NCI-H146 (cell line): ENCODE results near the gene ARID4B.
"Not testable (repeated sequence)": the region's sequence is repeated elsewhere in the genome, so short reads cannot be mapped to it uniquely, and the experiment has no call there.

Experiments used
- DNase-seq: peaks from one replicate; lab custom pipeline; 2025; lab: John Stamatoyannopoulos, UW

Gene ARID4B, protein sequence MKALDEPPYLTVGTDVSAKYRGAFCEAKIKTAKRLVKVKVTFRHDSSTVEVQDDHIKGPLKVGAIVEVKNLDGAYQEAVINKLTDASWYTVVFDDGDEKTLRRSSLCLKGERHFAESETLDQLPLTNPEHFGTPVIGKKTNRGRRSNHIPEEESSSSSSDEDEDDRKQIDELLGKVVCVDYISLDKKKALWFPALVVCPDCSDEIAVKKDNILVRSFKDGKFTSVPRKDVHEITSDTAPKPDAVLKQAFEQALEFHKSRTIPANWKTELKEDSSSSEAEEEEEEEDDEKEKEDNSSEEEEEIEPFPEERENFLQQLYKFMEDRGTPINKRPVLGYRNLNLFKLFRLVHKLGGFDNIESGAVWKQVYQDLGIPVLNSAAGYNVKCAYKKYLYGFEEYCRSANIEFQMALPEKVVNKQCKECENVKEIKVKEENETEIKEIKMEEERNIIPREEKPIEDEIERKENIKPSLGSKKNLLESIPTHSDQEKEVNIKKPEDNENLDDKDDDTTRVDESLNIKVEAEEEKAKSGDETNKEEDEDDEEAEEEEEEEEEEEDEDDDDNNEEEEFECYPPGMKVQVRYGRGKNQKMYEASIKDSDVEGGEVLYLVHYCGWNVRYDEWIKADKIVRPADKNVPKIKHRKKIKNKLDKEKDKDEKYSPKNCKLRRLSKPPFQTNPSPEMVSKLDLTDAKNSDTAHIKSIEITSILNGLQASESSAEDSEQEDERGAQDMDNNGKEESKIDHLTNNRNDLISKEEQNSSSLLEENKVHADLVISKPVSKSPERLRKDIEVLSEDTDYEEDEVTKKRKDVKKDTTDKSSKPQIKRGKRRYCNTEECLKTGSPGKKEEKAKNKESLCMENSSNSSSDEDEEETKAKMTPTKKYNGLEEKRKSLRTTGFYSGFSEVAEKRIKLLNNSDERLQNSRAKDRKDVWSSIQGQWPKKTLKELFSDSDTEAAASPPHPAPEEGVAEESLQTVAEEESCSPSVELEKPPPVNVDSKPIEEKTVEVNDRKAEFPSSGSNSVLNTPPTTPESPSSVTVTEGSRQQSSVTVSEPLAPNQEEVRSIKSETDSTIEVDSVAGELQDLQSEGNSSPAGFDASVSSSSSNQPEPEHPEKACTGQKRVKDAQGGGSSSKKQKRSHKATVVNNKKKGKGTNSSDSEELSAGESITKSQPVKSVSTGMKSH (N-terminal part only)

DNA sequence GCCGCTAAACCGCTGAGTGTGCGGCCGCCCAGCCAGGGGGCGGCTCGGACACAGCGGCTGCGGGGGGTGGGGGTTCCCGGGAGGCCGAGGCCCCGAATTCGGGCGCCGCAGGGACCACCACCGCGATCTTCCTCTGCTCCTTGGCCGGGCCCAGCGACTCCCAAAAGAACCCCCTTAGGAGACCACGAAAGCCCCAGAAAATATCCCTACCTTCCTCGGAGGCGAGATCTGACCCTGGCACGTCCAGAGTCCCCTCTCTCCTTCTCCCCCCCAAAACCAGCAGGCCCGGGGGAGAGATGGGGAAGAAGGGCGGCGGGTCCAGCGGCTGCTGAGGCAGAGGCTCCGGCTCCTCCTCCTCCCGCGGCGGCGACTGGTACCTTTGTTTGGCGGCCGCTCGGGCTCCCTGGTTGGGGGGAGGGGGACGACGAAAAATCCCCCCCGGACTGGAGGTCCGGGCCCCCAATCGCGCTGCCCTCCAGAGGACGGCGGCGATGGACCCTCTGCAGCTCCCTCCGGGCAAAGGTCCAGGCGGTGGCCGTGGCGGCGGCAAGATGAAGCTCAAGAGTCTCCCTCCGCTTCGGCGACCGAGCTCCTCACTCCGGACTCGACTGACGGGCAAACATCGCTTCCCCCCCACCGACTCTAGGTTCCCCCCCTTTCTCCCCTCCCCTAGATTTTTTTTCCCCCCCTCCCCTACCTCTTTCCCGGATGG, at the start of gene ARID4B:
TSS of gene ARID4B (minus strand) at position 621 of the 712 bp plus-strand sequence. CDS start 1,260 bp downstream, outside the sequence.
- peak; percentile 71 for DNase-seq

DNA sequence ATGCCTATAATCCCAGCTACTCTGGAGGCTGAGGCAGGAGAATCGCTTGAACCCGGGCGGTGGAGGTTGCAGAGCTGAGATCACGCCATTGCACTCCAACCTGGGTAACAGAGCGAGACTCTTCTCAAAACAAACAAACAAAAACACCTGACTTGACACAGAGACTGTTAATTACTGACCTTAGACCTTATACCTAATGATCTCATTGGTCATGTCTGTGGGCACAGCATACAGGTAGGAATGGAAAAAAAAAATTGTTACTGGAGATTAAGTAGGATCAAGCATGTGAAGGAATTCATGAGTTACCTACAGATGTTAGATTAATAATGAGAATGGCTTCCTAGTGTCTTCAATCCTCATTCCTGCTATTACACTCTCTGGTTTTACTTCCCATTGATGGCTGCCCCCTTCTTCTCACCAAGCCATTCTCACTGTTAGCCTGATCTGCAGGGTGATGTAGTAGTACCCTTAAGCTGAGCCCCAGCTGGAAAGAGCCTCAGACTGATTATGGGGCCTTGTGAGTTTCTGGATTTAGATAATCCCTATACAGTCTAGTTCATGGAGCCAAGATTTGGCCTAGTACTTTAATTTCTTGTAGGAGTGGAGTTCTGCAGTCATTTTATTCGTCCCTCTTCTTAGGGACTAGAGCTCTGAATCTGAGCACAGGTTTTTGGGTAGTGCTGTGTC, 48.1 kb upstream of the ARID4B start:
- no peak for DNase-seq

DNA sequence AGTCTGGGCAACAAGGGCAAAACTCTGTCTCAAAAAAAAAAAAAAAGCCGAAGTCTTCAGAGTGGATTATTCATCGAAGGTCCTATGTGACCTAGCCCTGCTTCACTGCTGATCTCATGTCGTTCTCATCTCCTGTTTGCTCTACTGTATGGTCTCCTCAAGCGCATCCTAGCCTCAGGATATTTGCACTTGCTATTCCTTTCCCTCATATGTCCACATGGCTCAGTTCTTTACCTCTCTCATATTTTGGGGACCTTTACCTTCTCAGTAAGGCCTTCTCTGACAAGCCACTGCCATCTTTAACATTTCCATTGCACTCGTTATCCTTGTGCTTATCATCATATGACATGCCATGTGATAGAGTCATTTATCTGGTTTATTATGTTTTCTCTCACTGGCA, 41.8 kb upstream of the ARID4B start:
- DNase-seq = no peak

DNA sequence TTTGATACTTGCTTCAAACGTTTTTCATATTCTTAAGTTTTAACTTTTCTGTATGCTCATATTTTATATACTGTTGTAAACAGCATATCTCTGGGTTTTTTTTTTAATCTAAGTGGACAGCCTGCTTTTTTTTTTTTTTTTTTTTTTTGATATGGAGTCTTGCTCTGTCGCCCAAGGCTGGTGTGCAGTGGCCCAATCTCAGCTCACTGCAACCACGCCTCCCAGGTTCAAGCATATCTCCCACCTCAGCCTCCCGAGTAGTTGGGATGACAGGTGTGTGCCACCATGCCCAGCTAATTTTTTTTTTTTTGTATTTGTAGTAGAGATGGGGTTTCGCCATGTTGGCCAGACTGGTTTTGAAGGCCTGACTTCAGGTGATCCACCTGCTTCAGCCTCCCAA, 40.4 kb upstream of the ARID4B start:
- no peak for DNase-seq

DNA sequence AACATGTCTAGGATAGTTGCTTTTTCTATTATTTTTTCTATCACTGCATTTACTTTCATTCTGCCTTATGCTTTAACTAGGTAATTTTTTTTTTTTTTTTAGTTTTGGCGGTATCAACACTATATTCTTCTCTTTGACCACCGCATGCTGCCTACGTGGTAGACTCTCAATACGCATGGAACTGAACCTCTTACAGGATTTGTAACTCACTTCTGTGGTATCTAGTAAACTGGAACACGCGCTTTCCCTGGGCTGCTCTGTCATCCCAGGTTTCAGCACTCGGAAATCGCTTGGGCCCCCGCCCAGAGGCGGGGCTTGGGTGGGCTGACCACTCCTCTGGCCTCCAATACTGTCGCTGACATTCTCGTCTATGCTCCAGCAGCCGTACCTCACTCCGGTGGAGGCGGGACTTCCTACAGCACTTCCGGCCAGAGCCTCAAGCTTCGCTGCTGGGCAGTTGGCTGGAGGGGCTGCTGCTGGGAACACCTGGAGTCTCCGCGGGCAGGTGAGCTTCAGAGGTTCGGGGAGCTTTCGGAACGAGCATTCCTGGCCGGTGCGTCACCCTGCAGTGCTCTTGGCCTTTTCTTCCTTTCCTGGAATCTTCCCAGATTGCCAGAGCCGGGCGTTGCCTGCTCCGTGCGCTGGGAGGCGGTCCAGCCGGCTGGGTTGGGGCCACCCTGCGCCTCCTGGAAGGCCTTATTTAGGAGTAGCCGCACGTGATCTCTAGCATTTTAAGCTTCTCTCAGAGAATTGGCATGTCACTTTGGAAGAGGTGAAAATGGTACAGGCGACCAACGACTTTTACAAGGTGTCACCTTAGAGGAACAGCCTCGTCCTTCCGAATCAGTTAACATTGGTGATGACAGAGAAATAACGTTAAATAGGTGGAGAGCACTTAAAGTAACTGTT, 39.3 kb upstream of the ARID4B start, which contains the start of gene TBCE:
TSS of gene TBCE (plus strand) at position 428 of the 909 bp plus-strand sequence. CDS start 12,623 bp downstream, outside the sequence.
- DNase-seq = peak; percentile 98

DNA sequence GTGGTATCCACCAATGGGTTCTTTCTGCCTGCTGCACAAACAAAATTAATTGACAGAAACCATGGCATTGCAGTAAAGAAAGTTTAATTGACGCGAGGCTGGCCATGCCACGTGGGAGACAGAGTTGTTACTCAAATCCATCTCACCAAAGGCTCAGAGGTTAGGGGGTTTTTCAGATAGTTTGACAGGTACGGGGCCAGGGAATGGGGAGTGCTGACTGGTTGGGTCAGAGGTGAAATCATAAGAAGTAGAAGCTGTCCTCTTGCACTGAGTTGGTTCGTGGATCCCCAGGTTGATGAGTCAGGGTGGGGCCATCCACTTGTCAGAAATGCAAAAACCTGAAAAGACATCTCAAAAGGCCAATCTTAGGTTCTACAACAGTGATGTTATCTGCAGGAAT, 38.3 kb upstream of the ARID4B start:
- no peak for DNase-seq

DNA sequence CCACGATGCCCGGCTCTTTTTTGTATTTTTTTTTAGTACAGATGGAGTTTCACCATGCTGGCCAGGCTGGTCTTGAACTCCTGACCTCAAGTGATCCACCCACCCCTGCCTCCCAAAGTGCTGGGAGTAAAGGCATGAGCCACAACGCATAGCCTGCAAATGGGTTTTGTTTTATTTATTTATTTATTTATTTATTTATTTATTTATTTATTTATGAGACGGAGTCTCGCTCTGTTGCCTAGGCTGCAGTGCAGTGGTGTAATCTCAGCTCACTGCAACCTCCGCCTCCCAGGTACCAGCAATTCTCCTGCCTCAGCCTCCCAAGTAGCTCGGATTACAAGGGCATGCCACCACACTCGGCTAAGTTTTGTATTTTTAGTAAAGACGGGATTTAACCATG, 36.2 kb upstream of the ARID4B start:
- DNase-seq = not testable (repeated sequence)

DNA sequence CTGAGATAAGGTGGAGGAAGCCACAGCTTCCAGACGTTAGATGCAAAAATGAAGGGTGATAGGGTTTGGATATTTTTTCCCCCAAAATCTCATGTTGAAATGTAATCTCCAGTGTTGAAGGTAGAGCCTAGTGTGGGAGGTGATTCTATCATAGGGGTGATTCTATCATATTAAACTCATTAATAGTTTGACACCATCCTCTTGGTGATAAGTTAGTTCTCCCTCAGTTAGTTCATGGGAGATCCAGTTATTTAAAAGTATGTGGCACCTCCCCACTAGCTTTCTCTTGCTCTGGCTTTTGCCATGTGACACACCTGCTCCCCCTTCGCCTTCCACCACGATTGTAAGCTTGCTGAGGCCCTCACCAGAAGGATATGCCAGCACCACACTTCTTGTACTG, 30.9 kb upstream of the ARID4B start:
- no peak for DNase-seq

DNA sequence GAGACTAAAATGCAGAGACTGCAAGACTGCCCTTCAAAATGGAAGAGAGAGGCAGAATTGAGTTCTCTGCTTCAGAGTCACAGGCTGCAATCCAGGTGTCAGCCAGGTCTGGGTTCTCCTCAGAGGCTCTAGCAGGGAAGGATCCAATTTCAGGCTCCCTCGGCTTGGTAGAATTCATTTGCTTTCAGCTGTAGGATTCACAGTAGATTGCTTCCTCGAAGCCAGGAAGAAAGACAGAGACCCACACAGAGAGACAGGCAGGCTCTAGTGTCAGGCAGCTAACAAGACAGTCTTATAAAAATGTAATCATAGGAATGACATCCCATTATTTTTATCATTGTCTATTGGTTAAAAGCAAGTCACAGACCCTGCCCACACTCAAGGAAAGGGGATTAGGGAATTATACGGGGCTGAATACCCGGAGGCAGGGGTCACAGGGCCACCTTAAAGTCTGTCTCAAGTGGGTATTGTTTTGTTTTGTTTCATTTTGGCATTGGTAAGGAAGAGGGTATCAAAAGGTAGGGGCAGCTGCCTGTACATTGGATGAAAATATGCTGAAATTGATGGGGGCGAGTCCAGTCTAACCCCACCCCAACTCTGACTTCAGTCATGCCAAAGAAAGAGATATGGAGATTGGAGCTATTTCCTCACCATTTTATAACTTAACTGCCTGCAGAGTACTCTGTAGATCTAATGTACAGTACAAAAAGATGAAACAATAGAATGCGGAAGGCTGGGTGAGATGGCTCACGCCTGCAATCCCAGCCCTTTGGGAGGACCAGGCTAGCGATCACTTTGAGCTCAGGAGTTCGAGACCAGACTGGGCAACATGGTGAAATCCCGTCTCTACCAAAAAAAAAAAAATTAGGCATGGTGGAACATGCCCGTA, 29.8 kb upstream of the ARID4B start:
- DNase-seq = peak; percentile 44

DNA sequence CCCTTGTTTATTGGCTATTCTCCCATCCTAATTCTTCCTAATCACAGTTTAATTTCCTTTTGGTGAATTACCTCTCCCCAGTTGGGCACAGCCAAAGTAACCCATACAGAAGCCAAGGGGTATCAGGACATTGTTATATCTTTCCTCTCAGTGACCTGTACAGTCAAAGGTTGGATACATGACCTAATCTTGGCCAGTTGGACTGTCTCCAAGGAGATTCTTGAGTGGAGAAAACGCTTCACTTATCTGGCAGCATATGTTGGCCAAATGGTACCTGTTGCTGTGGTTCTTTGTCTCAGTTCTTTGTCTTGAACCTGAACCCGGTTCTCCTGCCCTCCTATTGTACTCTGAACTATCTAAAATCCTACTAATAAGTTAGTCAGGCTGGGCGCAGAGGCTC, 23.9 kb upstream of the ARID4B start:
- DNase-seq = no peak

DNA sequence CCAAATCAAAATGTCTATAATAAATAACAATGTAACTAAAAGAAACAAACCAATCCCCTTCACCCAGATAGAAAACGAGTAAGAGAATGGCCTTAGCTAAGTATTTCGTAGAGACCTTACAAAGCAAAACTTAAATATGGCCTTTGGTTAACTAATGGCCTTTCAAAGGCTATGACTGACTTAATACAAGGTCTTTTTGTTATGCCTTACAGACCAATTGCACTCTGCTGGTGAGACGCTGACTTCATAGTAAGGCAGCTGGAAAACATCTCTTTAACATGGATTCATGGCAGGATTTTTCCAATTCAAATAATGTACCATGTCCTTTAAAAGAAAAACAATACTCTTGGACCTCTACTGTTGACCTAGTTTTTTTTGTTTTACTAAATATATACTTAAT, 23.5 kb upstream of the ARID4B start:
- DNase-seq = no peak

DNA sequence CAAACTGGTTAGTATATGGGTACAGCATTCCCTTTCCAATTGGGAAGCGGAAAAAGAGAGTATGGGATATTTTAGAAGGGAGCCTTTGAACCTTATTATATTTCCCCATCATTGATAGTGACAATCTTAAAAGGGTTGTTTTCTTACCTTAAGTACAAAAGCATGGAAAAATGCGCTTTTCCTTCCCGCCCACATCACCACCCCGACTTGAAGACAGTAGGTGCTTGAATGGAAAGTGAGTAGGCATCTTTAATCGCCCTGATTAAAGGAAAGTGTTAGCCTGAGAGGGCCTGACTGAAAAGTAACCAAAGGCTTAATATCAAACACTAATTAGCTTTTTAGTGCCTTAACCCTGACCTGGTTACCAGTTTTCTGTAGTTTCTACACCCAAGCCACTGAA, 15.7 kb upstream of the ARID4B start:
- no peak for DNase-seq

DNA sequence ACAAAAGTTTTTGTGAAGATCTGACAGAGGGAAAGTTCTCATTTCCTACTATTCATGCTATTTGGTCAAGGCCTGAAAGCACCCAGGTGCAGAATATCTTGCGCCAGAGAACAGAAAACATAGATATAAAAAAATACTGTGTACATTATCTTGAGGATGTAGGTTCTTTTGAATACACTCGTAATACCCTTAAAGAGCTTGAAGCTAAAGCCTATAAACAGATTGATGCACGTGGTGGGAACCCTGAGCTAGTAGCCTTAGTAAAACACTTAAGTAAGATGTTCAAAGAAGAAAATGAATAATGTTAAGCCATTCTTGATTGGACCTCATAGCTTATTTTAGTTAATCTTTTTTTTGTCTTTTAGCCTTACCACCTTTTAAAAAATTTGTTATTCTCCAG, 14.5 kb upstream of the ARID4B start:
- no peak for DNase-seq

DNA sequence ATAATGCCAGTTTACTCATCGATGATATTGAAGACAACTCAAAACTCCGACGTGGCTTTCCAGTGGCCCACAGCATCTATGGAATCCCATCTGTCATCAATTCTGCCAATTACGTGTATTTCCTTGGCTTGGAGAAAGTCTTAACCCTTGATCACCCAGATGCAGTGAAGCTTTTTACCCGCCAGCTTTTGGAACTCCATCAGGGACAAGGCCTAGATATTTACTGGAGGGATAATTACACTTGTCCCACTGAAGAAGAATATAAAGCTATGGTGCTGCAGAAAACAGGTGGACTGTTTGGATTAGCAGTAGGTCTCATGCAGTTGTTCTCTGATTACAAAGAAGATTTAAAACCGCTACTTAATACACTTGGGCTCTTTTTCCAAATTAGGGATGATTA, 14.1 kb upstream of the ARID4B start:
- DNase-seq = no peak

DNA sequence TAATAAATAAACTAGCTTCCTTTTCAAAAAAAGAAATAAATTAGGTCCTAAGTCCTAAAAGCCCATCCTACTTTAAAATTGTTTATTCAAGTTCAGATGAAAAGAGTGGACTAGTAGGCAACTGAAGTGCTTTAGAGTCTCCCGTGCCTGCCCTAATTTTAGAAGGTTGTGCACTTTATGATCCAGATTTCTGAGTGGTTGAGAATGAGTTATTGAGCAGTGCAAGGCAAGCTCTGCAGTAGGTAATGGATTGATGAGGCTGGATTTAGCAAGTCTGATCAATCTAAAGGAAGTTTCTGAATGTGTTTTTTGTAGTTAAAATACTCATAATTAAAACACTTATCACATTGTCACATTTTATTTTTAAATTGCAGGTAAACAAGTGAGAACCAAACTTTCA, 13.4 kb upstream of the ARID4B start:
- DNase-seq = no peak

DNA sequence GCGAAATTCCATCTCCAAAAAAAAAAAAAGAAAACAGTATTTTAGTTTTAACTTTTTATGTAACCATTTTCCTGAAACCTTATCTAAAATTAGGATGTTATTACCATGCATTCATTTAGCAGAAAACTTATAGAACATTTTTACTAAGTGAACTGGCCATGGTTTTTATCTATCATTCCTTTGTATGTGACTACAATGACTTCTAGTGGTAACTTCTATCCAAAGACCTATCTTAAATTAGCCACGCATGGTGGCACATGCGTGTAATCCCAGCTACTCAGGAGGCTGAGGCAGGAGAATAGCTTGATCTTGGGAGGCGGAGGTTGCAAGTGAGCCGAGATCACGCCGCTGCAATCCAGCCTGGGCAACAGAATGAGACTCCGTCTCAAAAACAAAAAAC, 11.8 kb upstream of the ARID4B start:
- DNase-seq = no peak

DNA sequence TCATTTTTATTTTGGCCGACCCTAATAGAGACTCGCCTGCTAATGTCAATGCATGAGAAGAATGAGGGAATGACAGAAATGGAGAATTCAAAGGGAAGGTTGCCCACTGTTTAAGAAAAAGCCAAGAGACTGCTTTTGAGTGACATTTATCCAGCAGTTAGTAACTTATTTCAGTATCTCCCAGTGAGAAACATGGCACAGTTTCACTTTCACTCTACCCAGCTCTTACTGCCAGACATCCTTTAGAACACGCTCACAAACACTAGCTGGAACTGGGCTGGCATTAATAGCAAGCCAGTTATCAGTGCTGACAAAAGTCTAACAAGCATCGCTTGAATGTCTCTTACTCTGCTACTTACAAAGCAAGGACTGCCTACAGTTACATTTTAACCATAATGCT, 8.9 kb upstream of the ARID4B start:
- DNase-seq = no peak

DNA sequence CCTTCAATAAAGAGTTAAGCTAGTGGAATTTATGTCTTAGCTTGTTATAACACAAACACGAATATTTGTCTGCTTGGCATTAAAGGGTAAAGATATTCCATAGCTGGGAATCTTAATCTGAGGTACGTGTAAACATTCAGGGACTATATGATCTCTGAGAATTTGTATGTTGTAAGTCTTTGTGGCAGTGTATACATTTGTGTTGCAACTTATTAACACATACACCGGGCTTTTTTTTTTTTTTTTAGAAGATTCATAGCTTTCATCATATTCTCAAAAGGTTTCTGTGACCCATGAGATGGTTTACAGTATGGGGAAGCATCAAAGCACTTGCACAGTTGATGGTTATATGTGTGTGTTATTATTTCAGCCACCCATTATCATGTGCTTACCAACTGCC, 3.4 kb upstream of the ARID4B start:
- DNase-seq = no peak

DNA sequence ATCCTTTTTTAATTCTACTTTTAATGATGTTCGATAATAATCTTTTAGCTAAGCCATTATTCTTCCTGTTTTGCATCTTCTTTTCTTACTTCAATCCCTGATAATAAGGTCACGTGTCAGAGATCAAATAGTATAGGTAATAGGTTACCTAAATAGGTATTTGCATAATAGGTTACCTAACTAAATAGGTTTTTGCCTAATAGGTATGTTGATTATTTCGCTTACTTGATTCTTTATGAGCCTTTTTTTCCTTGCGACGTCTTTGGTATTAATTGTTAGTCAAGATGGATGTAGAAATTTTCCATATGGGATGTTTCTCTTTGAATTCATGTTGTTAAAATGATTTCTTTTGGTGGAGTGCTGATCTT, 2.9 kb upstream of the ARID4B start:
- no peak for DNase-seq
